CD4-positive, alpha-beta T cell (primary cell): ENCODE results near the gene APBA2. TPM values are rescaled to one million over a fixed set of nuclear protein-coding genes. Genes with fewer than 3 reads are reported as not detected.
"Not testable (repeated sequence)": the region's sequence is repeated elsewhere in the genome, so short reads cannot be mapped to it uniquely, and the experiment has no call there.

Experiments
- ATAC-seq: fragments of 200-7000 bp; cut with Tn5 transposase; one replicate; pipeline ENCODE4 v1.10.0; 2022; ENCODE audit warnings: mild to moderate bottlenecking; ENCODE audit not compliant: poor library complexity
- CTCF ChIA-PET: fragments of 350-600 bp; sonication (Branson Sonifier 250); formaldehyde crosslinking; loops from one replicate; lab custom pipeline; 2021; ENCODE audit warnings: antibody characterized with exemption, inconsistent platforms; lab: Charles Lee
- POLR2A ChIA-PET: fragments of 350-600 bp; sonication (Branson Sonifier 250); formaldehyde crosslinking; loops from one replicate; lab custom pipeline; 2021; ENCODE audit warnings: antibody characterized with exemption, inconsistent platforms; lab: Charles Lee
- DNase-seq, 14 experiments: peaks; one replicate each; pipeline ENCODE4 v3.0.0-alpha.2; 2013 to 2020; ENCODE audit warnings: mixed read lengths in 2 of 14
- H3K27ac ChIP-seq, 2 donors: one replicate each; pipeline versions ENCODE4 v1.5.1 to v1.7.0; 2013; ENCODE audit warnings: low read length in 2 of 2, low read depth in 1 of 2, mild to moderate bottlenecking in 1 of 2
- H3K27me3 ChIP-seq, 2 experiments: 1 replicate in 1 of 2; 2 replicates in 1 of 2; pipeline versions ENCODE4 v1.6.1 to v1.7.0; 2013; ENCODE audit warnings: low read length in 2 of 2, control low read depth in 1 of 2, mild to moderate bottlenecking in 1 of 2, moderate library complexity in 1 of 2; ENCODE audit not compliant: insufficient read depth in 2 of 2, control insufficient read depth in 1 of 2
- H3K36me3 ChIP-seq: one replicate; pipeline ENCODE4 v1.6.1; 2013; ENCODE audit warnings: low read length, control low read depth; ENCODE audit not compliant: insufficient read depth
- H3K4me1 ChIP-seq: one replicate; pipeline ENCODE4 v1.6.1; 2013; ENCODE audit warnings: low read length, control low read depth; ENCODE audit not compliant: insufficient read depth
- H3K4me3 ChIP-seq: one replicate; pipeline ENCODE4 v1.5.1; 2013; ENCODE audit warnings: mild to moderate bottlenecking, low read length, moderate library complexity
- H3K9me3 ChIP-seq, 2 experiments: 1 replicate in 1 of 2; 2 replicates in 1 of 2; pipeline versions ENCODE4 v1.6.1 to v1.7.0; 2013; ENCODE audit warnings: low read length in 2 of 2, mild to moderate bottlenecking in 2 of 2, control low read depth in 1 of 2, moderate library complexity in 1 of 2; ENCODE audit not compliant: control insufficient read depth in 1 of 2, insufficient read depth in 1 of 2
- H3K27ac Mint-ChIP-seq: one replicate; pipeline ENCODE4 v1.8.0; 2020; ENCODE audit warnings: mixed read lengths
- H3K27me3 Mint-ChIP-seq: one replicate; pipeline ENCODE4 v1.8.0; 2021; ENCODE audit warnings: mixed read lengths
- H3K36me3 Mint-ChIP-seq: one replicate; pipeline ENCODE4 v1.8.0; 2021; ENCODE audit warnings: low read depth, mixed read lengths
- H3K4me1 Mint-ChIP-seq: one replicate; pipeline ENCODE4 v1.8.0; 2021; ENCODE audit warnings: low read depth, mixed read lengths
- H3K4me3 Mint-ChIP-seq: one replicate; pipeline ENCODE4 v1.8.0; 2020; ENCODE audit warnings: mild to moderate bottlenecking, mixed read lengths
- H3K9me3 Mint-ChIP-seq: one replicate; pipeline ENCODE4 v1.8.0; 2020; ENCODE audit warnings: mixed read lengths
- intact Hi-C, 2 experiments: fragments of 100-400 bp; cut with DNase I in 1 of 2; cut with micrococcal nuclease in 1 of 2; formaldehyde crosslinking; loops; one replicate each; pipeline versions ENCODE4 v1.15.1 to v1.9.0; 2023 to 2025; cut with DNase I, micrococcal nuclease
- total RNA-seq, 174 experiments: library from RNA in 2 of 174; stranded (reverse) in 2 of 174; gene quantifications; one replicate each; pipeline ENCODE4 v1.2.3 and lab custom pipeline; 2021 to 2026
- TF ChIP-seq, protein P1 (sequence below): fragments of 200-600 bp; IDR thresholded peaks from one replicate; pipeline ENCODE4 v1.8.0; 2022; ENCODE audit warnings: antibody characterized with exemption, mild to moderate bottlenecking

APBA2 gene
- total RNA-seq, 2 experiments from 2014 or later: 123 to 126 TPM

DNA sequence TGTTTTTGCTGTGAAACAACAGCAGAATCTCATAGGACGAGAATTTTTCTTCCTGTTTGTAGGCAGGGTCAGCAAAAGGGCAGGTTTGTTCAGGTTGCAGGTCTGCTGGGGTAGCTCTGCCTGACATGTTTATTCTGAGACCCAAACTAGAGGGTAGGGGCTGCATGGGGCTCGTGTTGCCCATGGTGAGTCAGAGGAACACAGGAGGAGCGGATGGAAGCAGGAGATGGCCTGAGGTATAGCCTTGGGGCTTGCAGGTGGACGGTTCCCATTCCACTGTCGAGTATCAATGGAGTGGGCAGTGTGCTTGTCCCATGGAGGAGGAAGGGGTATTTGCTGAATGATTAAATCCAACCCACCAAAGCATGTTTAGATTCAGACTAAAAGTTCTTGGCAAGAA is 138.9 kb downstream of the APBA2 start:
- ATAC-seq: no peak
- H3K4me1 ChIP-seq: peaks cover 2% of the 10 kb centered on the region
- POLR2A ChIA-PET: no interaction called here
- Mint-ChIP-seq H3K27ac (no peak overlapping the region), H3K4me3 (no peak overlapping the region), H3K4me1 (peaks cover 40% of the 10 kb centered on the region), H3K36me3 (peaks cover 23% of the 10 kb centered on the region), H3K9me3 (no peaks in the 10 kb centered on the region), H3K27me3 (no peaks in the 10 kb centered on the region)
- no peaks in the 10 kb centered on the region for H3K27me3 ChIP-seq
- TF ChIP-seq, protein P1, sequence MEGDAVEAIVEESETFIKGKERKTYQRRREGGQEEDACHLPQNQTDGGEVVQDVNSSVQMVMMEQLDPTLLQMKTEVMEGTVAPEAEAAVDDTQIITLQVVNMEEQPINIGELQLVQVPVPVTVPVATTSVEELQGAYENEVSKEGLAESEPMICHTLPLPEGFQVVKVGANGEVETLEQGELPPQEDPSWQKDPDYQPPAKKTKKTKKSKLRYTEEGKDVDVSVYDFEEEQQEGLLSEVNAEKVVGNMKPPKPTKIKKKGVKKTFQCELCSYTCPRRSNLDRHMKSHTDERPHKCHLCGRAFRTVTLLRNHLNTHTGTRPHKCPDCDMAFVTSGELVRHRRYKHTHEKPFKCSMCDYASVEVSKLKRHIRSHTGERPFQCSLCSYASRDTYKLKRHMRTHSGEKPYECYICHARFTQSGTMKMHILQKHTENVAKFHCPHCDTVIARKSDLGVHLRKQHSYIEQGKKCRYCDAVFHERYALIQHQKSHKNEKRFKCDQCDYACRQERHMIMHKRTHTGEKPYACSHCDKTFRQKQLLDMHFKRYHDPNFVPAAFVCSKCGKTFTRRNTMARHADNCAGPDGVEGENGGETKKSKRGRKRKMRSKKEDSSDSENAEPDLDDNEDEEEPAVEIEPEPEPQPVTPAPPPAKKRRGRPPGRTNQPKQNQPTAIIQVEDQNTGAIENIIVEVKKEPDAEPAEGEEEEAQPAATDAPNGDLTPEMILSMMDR: no peak
- no peak overlapping the region for H3K27ac ChIP-seq
- H3K9me3 ChIP-seq: peaks cover 0 to 2% of the 10 kb centered on the region in 2 experiments
- H3K4me3 ChIP-seq: no peak overlapping the region
- no peaks in the 10 kb centered on the region for H3K36me3 ChIP-seq
- DNase-seq: no peak
- intact Hi-C loops: no loop called here
- CTCF ChIA-PET: no interaction called here

DNA sequence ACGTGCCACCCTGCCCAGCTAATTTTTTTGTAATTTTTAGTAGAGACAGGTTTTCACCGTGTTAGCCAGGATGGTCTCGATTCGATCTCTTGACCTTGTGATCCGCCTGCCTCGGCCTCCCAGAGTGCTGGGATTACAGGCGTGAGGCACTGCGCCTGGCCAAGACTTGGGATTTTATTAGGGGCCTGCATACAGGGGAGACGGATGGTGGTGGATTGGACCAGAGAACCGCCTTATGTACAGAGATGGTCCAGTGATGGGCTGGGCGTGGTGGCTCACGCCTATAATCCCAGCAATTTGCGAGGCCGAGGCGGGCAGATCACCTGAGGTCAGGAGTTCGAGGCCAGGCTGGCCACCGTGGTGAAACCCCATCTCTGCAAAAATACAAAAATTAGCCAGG is 139.6 kb downstream of the APBA2 start:
- CTCF ChIA-PET, H3K4me3 Mint-ChIP-seq, H3K4me3 ChIP-seq, H3K9me3 Mint-ChIP-seq, H3K27me3 Mint-ChIP-seq, intact Hi-C loops, H3K4me1 ChIP-seq, DNase-seq, H3K36me3 ChIP-seq, H3K27me3 ChIP-seq, H3K9me3 ChIP-seq, H3K27ac Mint-ChIP-seq, ATAC-seq, POLR2A ChIA-PET, H3K27ac ChIP-seq: not testable (repeated sequence)
- peaks cover 23% of the 10 kb centered on the region for H3K36me3 Mint-ChIP-seq
- peaks cover 38% of the 10 kb centered on the region for H3K4me1 Mint-ChIP-seq

DNA sequence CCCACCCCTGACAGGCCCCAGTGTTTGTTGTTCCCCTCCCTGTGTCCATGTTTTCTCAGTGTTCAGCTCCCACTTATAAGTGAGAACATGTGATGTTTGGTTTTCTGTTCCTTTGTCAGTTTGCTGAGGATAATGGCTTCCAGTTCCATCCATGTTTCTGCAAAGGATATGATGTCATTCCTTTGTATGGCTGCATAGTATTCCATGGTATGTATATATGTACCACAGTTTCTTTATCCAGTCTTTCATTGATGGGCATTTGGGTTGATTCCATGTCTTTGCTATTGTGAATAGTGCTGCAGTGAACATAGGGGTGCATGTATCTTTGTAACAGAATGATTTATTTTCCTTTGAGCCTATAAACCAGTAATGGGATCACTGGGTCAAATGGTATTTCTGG is 142.4 kb downstream of the APBA2 start:
- H3K27ac Mint-ChIP-seq, DNase-seq, H3K27ac ChIP-seq, intact Hi-C loops, H3K27me3 Mint-ChIP-seq, H3K9me3 ChIP-seq, CTCF ChIA-PET, H3K27me3 ChIP-seq, ATAC-seq, H3K36me3 ChIP-seq, POLR2A ChIA-PET, H3K4me3 ChIP-seq, H3K4me3 Mint-ChIP-seq, H3K9me3 Mint-ChIP-seq: not testable (repeated sequence)
- peaks cover 21% of the 10 kb centered on the region for H3K4me1 ChIP-seq
- H3K36me3 Mint-ChIP-seq: peaks cover 30% of the 10 kb centered on the region
- H3K4me1 Mint-ChIP-seq: peaks cover 54% of the 10 kb centered on the region

DNA sequence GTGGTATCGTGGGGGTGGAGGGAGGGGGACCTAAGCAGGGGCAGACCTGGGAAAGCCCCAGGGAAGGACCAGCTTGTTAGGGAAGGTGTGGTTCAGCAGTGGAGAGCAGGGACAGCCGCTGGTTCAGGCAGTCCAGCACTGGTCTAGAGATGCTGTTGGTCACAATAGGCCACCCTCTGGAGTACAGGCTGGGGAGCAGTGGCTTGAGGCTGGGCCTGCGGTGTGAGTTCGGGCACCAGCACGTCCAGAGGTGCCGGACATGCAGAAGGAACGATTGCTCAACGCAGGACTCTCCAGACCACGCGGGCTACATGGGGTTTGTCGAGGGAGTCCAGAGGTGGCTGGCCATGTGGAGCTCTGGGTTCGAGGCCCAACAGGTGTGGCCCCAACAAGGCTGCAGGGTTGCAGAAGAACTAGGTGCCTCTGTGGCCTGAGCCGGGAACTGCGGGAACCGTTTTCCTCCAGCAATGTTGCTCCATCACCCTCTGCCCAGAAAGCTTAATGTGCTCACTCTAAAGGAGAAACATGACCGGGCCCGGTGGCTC is 143.9 kb downstream of the APBA2 start:
- peaks cover 58% of the 10 kb centered on the region for H3K4me1 Mint-ChIP-seq
- H3K36me3 Mint-ChIP-seq: peaks cover 24% of the 10 kb centered on the region
- TF ChIP-seq, protein P1: no peak
- no peak overlapping the region for H3K27ac ChIP-seq
- no peak for ATAC-seq
- no peaks in the 10 kb centered on the region for H3K27me3 Mint-ChIP-seq
- H3K9me3 Mint-ChIP-seq: peaks cover 2% of the 10 kb centered on the region
- H3K9me3 ChIP-seq: peaks cover 0 to 9% of the 10 kb centered on the region in 2 experiments
- intact Hi-C loops: no loop called here
- POLR2A ChIA-PET: interaction anchor here (1.1 kb wide), 1 partner anchor 34 kb away, joined by 3 read pairs; no protein-coding TSS in a partner anchor
- no peak for DNase-seq
- H3K27me3 ChIP-seq: no peaks in the 10 kb centered on the region
- H3K4me3 Mint-ChIP-seq: no peak overlapping the region
- H3K27ac Mint-ChIP-seq: no peak overlapping the region
- peaks cover 23% of the 10 kb centered on the region for H3K4me1 ChIP-seq
- CTCF ChIA-PET: no interaction called here
- H3K36me3 ChIP-seq: no peaks in the 10 kb centered on the region
- H3K4me3 ChIP-seq: no peak overlapping the region
